BLaER1 treated with 17β-estradiol and CSF1 and Interleukin-3, amounts not matched to agents 10 nM and 100 nM (cell line): Measurements from ENCODE around the gene PPP1R3G.

Experiments
- H3K27ac ChIP-seq, 11 experiments: shearing (Covaris generic); formaldehyde crosslinking; 2 replicates each; pipeline ENCODE4 v1.8.1; 2022
- H3K27me3 ChIP-seq, 11 experiments: shearing (Covaris generic); formaldehyde crosslinking; 2 replicates each; pipeline ENCODE4 v1.8.1; 2022
- H3K36me3 ChIP-seq, 11 experiments: shearing (Covaris generic); formaldehyde crosslinking; 2 replicates each; pipeline ENCODE4 v1.8.1; 2022
- H3K4me1 ChIP-seq, 10 experiments: shearing (Covaris generic); formaldehyde crosslinking; 2 replicates each; pipeline ENCODE4 v1.8.1; 2022
- H3K4me2 ChIP-seq, 11 experiments: shearing (Covaris generic); formaldehyde crosslinking; 2 replicates each; pipeline ENCODE4 v1.8.1; 2022
- H3K4me3 ChIP-seq, 10 experiments: shearing (Covaris generic); formaldehyde crosslinking; 2 replicates each; pipeline ENCODE4 v1.8.1; 2022
- H3K9ac ChIP-seq, 11 experiments: shearing (Covaris generic); formaldehyde crosslinking; 2 replicates each; pipeline ENCODE4 v1.8.1; 2022
- H3K9me3 ChIP-seq, 11 experiments: shearing (Covaris generic); formaldehyde crosslinking; replicated peaks in 1 of 11; 2 replicates each; pipeline ENCODE4 v1.8.1; 2022
- H4K20me1 ChIP-seq, 11 experiments: shearing (Covaris generic); formaldehyde crosslinking; 2 replicates each; pipeline ENCODE4 v1.8.1; 2022
- Cebpa-rat ChIP-seq, 11 experiments: shearing (Covaris generic); IDR thresholded peaks; 2 replicates each; pipeline ENCODE4 v1.8.1; 2022

PPP1R3G gene

DNA sequence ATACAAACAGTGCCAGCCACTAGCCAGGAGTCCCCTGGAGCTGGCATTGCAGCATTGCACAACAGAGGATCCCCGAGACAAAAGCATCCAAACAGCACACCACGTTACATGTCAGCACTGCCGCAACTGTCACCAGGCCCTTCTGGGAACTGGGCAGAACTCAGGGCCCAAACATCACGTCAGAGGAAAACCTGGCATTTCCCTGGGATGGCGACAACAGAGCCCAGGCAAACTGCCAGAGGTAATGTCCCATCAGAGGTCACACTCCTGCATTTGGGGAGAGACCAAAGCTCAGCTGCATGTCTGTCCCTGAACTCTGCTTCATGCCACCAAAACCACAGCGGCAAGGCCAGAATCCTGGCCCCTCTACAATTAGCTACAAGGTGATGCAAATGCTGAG is 36.3 kb downstream of the PPP1R3G start:
- Histone ChIP-seq H4K20me1 (peaks cover 0 to 91% (median 13%) of the 10 kb centered on the region in 11 experiments; a peak in 9 of 22 replicates), H3K4me2 (no peak overlapping the region), H3K27me3 (no peaks in the 10 kb centered on the region), H3K9ac (no peak overlapping the region), H3K27ac (no peak overlapping the region), H3K9me3 (peaks cover 10 to 27% (median 15%) of the 10 kb centered on the region in 11 experiments; a peak in 20 of 22 replicates), H3K4me1 (peaks cover 5 to 51% (median 43%) of the 10 kb centered on the region in 10 experiments; a peak in 18 of 20 replicates), H3K4me3 (no peak overlapping the region), H3K36me3 (peaks cover 0 to 57% (median 23%) of the 10 kb centered on the region in 11 experiments; a peak in 15 of 22 replicates)
- TF ChIP-seq Cebpa-rat (IDR thresholded peaks at IDR 0.05), result 0 out of 22 replicates have a peak, but pooled peaks of 1 of the 11 experiments have one; percentile 10

DNA sequence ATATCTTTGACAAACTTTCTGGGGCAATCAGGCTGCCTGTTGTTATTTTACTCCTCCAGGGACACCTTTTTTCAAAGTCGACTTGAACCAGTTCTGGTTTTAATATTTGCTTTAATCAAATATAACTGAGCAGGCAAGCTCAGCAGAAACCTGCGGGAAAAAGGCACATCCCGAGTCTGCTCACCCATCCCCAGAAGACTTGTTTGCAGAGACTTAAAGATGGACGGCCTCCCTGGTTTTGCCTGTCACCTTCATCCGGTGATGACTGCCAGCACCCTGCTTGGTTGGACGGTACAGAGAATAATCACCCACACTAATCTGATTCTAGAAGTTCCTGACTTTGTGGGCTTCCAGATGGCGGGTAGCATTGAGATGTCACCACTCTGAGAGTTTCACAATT is 36.8 kb downstream of the PPP1R3G start:
- peaks cover 5 to 55% (median 47%) of the 10 kb centered on the region in 10 experiments; a peak in 18 of 20 replicates for H3K4me1 ChIP-seq
- H3K9me3 ChIP-seq, result peaks cover 10 to 27% (median 15%) of the 10 kb centered on the region in 11 experiments; a peak in 20 of 22 replicates
- peaks cover 0 to 86% (median 8%) of the 10 kb centered on the region in 11 experiments; a peak in 9 of 22 replicates for H4K20me1 ChIP-seq
- peaks cover 0 to 55% (median 22%) of the 10 kb centered on the region in 11 experiments; a peak in 15 of 22 replicates for H3K36me3 ChIP-seq
- H3K4me3 ChIP-seq, result no peak overlapping the region
- TF ChIP-seq Cebpa-rat (IDR thresholded peaks at IDR 0.05), result no peak
- no peak overlapping the region for H3K9ac ChIP-seq
- peak overlapping the region in 5 of 11 experiments; percentile 75 to 92 (median 84); a peak in 3 of 22 replicates for H3K4me2 ChIP-seq
- H3K27ac ChIP-seq, result no peak overlapping the region
- no peaks in the 10 kb centered on the region for H3K27me3 ChIP-seq

DNA sequence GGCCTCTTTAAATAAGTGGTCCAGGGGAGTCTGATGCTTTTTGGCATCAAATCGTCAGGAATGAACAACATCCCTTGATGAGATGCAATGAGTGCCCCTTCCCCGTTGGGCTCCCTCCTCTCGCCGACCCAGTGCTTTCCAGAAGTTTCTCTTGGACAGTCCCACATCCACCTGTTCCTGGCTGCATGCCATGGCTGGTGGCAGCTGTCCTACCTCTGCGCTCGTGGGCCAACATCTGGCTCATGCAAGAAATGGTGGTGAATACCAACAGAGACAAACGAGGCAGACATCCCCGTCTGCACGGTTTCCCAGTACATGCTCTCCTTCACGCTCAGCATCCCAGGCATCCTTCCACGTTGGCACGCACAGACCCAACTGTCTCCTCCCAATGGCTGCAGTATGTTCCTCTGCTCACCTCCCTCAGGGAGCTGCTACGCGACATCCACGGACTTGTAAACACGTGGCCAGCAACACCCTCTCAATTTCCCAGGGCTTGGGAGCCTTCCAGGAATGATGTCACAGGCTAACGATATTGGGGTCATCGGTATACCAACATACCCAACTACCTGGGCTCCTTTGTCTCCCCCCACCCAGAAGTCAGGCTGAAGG is 37.5 kb downstream of the PPP1R3G start:
- H3K9ac ChIP-seq, result no peak overlapping the region
- peaks cover 10 to 27% (median 15%) of the 10 kb centered on the region in 11 experiments; a peak in 20 of 22 replicates for H3K9me3 ChIP-seq
- no peak for TF ChIP-seq Cebpa-rat (IDR thresholded peaks at IDR 0.05)
- H4K20me1 ChIP-seq, result peaks cover 0 to 80% (median 8%) of the 10 kb centered on the region in 11 experiments; a peak in 9 of 22 replicates
- H3K4me1 ChIP-seq, result peaks cover 5 to 61% (median 53%) of the 10 kb centered on the region in 10 experiments; a peak in 18 of 20 replicates
- peaks cover 0 to 55% (median 20%) of the 10 kb centered on the region in 11 experiments; a peak in 15 of 22 replicates for H3K36me3 ChIP-seq
- H3K4me2 ChIP-seq, result peak overlapping the region in 8 of 11 experiments; percentile 56 to 92 (median 80); a peak in 13 of 22 replicates
- H3K27ac ChIP-seq, result peak overlapping the region in 3 of 11 experiments; percentile 54 to 61 (median 59); a peak in 4 of 22 replicates
- H3K4me3 ChIP-seq, result no peak overlapping the region
- no peaks in the 10 kb centered on the region for H3K27me3 ChIP-seq

DNA sequence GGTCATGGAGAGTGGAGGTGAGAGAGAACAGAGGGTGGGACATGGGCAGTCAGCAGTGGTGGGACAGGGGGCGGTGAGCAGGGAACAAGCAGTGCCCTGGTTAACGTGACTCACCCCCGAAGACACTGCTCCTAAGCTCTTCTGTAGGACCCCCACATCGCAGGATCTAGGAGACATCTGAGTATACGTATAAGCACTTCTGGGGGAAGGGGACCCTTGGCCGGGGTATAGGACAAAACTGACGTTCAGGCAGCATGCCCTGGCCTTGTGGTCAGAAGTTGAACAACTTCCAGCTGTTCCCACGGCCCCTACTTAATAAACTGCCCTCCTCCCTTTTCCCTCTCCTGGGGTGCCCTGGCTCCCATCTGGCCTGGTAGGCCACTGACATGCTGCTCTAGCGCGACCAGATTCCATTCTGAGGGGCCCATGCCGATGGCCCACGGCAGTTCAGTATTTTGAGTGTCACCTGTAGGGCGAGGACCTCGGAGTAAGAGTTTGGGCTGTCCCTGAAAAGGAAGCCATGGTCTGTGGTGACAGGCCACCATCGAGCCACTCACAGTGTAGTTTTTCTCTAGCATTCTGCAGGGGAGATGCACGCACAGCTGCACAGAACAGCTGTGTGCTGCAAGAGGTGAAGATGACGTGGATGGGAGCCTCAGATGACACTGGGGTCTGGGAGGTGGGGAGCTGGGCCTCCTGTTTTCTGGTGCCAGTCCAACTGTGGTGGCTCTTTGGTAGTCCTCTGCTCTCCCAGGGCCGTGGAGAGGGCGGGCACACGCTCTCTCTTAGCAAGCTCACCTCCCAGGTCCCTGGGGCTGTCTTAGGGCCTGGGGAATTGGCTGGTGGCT is 38.4 kb downstream of the PPP1R3G start:
- Histone ChIP-seq H3K27me3 (no peaks in the 10 kb centered on the region), H3K4me3 (no peak overlapping the region), H3K36me3 (peaks cover 0 to 51% (median 20%) of the 10 kb centered on the region in 11 experiments; a peak in 15 of 22 replicates), H4K20me1 (peaks cover 0 to 72% (median 8%) of the 10 kb centered on the region in 11 experiments; a peak in 9 of 22 replicates), H3K4me1 (peaks cover 11 to 70% (median 62%) of the 10 kb centered on the region in 10 experiments), H3K27ac (peak overlapping the region in 7 of 11 experiments; percentile 2 to 61 (median 54); a peak in 11 of 22 replicates), H3K9me3 (peaks cover 10 to 27% (median 15%) of the 10 kb centered on the region in 11 experiments; a peak in 20 of 22 replicates), H3K4me2 (peak overlapping the region in 10 of 11 experiments; percentile 10 to 92 (median 76); a peak in 17 of 22 replicates), H3K9ac (peak overlapping the region in 3 of 11 experiments; percentile 34 to 51 (median 48); a peak in 6 of 22 replicates)
- no peak for TF ChIP-seq Cebpa-rat (IDR thresholded peaks at IDR 0.05)

DNA sequence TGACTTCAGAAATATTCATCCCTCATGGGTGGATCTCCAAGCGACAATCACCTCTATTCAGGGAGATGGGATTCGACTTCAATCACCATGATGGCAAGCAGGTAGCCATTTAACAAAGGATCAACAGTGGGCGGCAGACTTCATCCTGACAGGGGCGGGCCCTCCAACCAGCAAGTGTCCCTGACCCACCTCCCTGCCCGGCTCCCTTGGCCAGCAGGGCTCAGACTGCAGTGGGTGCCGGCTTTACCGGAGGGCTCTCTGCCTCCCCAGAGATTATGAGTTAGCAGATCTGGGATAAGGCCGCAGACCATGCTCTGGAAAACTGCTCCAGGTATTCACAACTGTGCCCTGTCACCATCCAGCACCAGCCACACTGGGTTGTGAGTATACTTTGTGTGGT is 39.4 kb downstream of the PPP1R3G start:
- Histone ChIP-seq H3K9ac (no peak overlapping the region), H3K27me3 (no peaks in the 10 kb centered on the region), H3K36me3 (peaks cover 0 to 46% (median 20%) of the 10 kb centered on the region in 11 experiments; a peak in 15 of 22 replicates), H3K27ac (peak overlapping the region in 3 of 11 experiments; percentile 55 to 61 (median 59); a peak in 5 of 22 replicates), H3K4me3 (no peak overlapping the region), H4K20me1 (peaks cover 0 to 62% (median 8%) of the 10 kb centered on the region in 11 experiments; a peak in 10 of 22 replicates), H3K4me2 (peak overlapping the region in 8 of 11 experiments; percentile 56 to 92 (median 80); a peak in 16 of 22 replicates), H3K4me1 (peaks cover 17 to 80% (median 69%) of the 10 kb centered on the region in 10 experiments), H3K9me3 (peaks cover 10 to 27% (median 15%) of the 10 kb centered on the region in 11 experiments; a peak in 20 of 22 replicates)
- TF ChIP-seq Cebpa-rat (IDR thresholded peaks at IDR 0.05), result no peak

DNA sequence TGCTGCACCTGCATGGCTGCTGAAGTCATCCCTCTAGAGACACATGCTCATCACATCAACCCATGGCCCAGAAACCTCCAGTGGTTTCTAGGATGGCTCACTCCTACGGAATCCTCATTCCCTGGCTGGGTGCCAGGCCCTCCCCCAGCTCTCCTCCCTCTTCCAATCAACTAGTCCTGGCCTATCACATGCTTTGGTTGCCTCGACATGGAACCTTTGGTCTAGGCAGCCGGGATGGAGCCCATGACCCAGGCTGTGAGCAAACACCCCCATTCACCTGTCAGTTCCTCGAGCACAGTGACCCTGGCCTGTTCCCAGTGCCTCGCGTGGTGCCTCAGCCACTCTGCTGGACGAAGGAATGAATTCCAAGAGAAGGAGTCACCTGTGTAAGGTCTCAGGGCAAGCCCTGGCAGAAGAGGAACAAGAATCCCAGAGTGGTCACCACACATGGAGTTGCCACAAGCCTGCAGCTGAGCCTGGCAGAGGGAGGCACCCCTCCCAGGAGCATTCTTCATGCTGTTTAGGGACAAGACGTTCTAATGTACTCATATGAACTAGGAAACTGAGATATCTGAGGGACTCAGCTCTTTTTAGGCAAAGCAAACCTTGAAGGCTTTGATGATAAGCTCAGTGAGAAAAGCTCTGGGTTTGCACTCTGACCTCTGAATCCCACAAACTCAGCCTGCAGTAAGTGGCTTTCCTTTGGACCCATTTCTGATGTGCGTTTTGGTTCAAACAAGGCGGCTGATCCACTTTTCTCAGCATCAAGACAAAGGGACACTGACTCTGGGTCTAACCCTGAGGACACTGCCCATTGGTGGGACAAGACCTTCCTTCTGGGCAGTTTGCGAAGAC is 40.2 kb downstream of the PPP1R3G start:
- peaks cover 22 to 89% (median 78%) of the 10 kb centered on the region in 10 experiments for H3K4me1 ChIP-seq
- peaks cover 10 to 27% (median 14%) of the 10 kb centered on the region in 11 experiments; a peak in 20 of 22 replicates for H3K9me3 ChIP-seq
- H3K27me3 ChIP-seq, result no peaks in the 10 kb centered on the region
- TF ChIP-seq Cebpa-rat (IDR thresholded peaks at IDR 0.05), result no peak
- no peak overlapping the region for H3K9ac ChIP-seq
- peak overlapping the region in 1 of 11 experiments; percentile 61; a peak in 1 of 22 replicates for H3K27ac ChIP-seq
- H4K20me1 ChIP-seq, result peaks cover 0 to 57% (median 8%) of the 10 kb centered on the region in 11 experiments; a peak in 10 of 22 replicates
- peak overlapping the region in 8 of 11 experiments; percentile 56 to 92 (median 80); a peak in 18 of 22 replicates for H3K4me2 ChIP-seq
- H3K36me3 ChIP-seq, result peaks cover 0 to 41% (median 19%) of the 10 kb centered on the region in 11 experiments; a peak in 15 of 22 replicates
- no peak overlapping the region for H3K4me3 ChIP-seq

DNA sequence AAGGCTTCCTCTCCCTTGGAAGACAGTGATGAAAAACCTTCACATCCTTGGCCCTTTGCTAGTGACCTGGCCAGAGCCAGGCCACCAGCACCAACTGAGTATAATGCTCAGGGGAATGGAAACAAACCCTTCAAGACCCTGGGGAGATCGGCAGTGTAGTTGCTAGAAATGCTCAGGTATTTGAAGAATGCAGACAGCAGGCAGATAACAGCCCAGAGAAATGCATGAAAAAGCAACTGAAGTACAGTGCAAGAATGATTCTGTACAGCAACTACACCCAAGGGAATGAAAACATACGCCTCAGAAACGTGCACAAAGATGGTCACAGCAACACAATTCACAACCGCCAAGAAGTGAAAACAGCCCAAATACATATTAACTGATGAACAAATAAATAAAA is 41.1 kb downstream of the PPP1R3G start:
- Histone ChIP-seq H3K4me3 (no peak overlapping the region), H3K27ac (no peak overlapping the region), H4K20me1 (peaks cover 0 to 50% (median 8%) of the 10 kb centered on the region in 11 experiments; a peak in 10 of 22 replicates), H3K4me1 (peaks cover 25 to 97% (median 86%) of the 10 kb centered on the region in 10 experiments), H3K27me3 (no peaks in the 10 kb centered on the region), H3K9me3 (peaks cover 2 to 19% (median 6%) of the 10 kb centered on the region in 11 experiments; a peak in 17 of 22 replicates), H3K36me3 (peaks cover 0 to 34% (median 13%) of the 10 kb centered on the region in 11 experiments; a peak in 15 of 22 replicates), H3K4me2 (peak overlapping the region in 6 of 11 experiments; percentile 56 to 92 (median 83); a peak in 12 of 22 replicates), H3K9ac (no peak overlapping the region; a peak in 1 of 22 replicates)
- TF ChIP-seq Cebpa-rat (IDR thresholded peaks at IDR 0.05), result no peak
